Islet of Langerhans (tissue), 1 donor: Measurements from ENCODE around the gene USP17L19.
"Not testable (repeated sequence)": the region's sequence is repeated elsewhere in the genome, so short reads cannot be mapped to it uniquely, and the experiment has no call there.

Experiments
- FAIRE-seq: peaks from one replicate; lab custom pipeline; 2011; peaks lifted over from hg19 to GRCh38; lab: Jason Lieb, UNC

Gene USP17L19, protein sequence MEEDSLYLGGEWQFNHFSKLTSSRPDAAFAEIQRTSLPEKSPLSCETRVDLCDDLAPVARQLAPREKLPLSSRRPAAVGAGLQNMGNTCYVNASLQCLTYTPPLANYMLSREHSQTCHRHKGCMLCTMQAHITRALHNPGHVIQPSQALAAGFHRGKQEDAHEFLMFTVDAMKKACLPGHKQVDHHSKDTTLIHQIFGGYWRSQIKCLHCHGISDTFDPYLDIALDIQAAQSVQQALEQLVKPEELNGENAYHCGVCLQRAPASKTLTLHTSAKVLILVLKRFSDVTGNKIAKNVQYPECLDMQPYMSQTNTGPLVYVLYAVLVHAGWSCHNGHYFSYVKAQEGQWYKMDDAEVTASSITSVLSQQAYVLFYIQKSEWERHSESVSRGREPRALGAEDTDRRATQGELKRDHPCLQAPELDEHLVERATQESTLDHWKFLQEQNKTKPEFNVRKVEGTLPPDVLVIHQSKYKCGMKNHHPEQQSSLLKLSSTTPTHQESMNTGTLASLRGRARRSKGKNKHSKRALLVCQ

DNA sequence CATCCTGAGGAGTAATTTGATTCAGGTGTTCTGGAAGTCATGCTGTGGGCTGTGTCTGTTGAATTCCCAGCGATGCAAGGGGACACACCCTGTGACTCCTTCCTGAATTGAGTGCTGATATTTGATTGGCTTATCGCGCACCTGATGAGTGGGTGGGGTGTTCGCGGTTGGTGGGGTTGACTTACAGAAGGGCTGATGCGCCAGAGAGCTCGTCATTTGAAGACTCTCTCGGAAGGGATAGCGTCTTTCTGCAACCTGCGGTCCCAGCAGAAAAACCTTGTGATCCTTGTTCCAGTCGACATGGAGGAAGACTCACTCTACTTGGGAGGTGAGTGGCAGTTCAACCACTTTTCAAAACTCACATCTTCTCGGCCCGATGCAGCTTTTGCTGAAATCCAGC is at the start of gene USP17L19:
Gene USP17L19 (plus strand): TSS at position 301 of the 400 bp plus-strand sequence. CDS start 0 bp downstream, at position 301.
- FAIRE-seq, result not testable (repeated sequence)

DNA sequence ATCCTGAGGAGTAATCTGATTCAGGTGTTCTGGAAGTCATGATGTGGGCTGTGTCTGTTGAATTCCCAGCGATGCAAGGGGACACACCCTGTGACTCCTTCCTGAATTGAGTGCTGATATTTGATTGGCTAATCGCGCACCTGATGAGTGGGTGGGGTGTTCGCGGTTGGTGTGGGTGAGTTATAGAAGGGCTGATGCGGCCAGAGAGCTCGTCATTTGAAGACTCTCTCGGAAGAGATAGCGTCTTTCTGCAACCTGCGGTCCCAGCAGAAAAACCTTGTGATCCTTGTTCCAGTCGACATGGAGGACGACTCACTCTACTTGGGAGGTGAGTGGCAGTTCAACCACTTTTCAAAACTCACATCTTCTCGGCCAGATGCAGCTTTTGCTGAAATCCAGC is 42.8 kb upstream of the USP17L19 start, which contains the start of gene USP17L10:
Gene USP17L10 (plus strand): TSS at position 301 of the 400 bp plus-strand sequence. CDS start 0 bp downstream, at position 301.
- FAIRE-seq, result not testable (repeated sequence)

DNA sequence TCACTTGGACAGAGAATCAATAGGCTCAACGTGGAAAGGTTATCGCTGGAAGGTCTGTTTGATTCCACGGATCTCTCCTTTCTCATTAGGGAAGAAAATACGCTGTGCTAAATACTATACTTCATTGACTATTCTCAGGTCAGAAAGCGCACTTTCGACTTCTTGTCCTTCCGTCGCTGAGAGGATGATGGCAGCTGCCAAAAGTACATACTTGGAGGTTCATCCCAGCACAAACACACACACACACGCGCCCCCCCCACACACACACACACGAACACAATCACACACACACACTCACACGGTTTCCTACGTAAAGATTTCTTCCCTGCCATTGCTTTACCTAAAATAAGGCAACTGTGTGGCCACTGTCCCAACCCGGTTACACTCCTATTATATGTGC is 38.5 kb upstream of the USP17L19 start:
- FAIRE-seq, result not testable (repeated sequence)

DNA sequence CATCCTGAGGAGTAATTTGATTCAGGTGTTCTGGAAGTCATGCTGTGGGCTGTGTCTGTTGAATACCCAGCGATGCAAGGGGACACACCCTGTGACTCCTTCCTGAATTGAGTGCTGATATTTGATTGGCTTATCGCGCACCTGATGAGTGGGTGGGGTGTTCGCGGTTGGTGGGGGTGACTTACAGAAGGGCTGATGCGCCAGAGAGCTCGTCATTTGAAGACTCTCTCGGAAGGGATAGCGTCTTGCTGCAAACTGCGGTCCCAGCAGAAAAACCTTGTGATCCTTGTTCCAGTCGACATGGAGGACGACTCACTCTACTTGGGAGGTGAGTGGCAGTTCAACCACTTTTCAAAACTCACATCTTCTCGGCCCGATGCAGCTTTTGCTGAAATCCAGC is 38.1 kb upstream of the USP17L19 start, which contains the start of gene USP17L11:
Gene USP17L11 (plus strand): TSS at position 301 of the 400 bp plus-strand sequence. CDS start 0 bp downstream, at position 301.
- FAIRE-seq, result not testable (repeated sequence)

DNA sequence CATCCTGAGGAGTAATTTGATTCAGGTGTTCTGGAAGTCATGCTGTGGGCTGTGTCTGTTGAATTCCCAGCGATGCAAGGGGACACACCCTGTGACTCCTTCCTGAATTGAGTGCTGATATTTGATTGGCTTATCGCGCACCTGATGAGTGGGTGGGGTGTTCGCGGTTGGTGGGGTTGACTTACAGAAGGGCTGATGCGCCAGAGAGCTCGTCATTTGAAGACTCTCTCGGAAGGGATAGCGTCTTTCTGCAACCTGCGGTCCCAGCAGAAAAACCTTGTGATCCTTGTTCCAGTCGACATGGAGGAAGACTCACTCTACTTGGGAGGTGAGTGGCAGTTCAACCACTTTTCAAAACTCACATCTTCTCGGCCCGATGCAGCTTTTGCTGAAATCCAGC is 33.3 kb upstream of the USP17L19 start, which contains the start of gene USP17L12:
Gene USP17L12 (plus strand): TSS at position 301 of the 400 bp plus-strand sequence. CDS start 0 bp downstream, at position 301.
- FAIRE-seq, result not testable (repeated sequence)

DNA sequence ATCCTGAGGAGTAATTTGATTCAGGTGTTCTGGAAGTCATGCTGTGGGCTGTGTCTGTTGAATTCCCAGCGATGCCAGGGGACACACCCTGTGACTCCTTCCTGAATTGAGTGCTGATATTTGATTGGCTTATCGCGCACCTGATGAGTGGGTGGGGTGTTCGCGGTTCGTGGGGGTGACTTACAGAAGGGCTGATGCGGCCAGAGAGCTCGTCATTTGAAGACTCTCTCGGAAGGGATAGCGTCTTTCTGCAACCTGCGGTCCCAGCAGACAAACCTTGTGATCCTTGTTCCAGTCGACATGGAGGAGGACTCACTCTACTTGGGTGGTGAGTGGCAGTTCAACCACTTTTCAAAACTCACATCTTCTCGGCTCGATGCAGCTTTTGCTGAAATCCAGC is 28.6 kb upstream of the USP17L19 start, which contains the start of gene USP17L13:
Gene USP17L13 (plus strand): TSS at position 301 of the 400 bp plus-strand sequence. CDS start 0 bp downstream, at position 301.
- not testable (repeated sequence) for FAIRE-seq

DNA sequence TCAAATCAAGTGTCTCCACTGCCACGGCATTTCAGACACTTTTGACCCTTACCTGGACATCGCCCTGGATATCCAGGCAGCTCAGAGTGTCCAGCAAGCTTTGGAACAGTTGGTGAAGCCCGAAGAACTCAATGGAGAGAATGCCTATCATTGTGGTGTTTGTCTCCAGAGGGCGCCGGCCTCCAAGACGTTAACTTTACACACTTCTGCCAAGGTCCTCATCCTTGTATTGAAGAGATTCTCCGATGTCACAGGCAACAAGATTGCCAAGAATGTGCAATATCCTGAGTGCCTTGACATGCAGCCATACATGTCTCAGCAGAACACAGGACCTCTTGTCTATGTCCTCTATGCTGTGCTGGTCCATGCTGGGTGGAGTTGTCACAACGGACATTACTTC is 22.9 kb upstream of the USP17L19 start:
- FAIRE-seq, result not testable (repeated sequence)

DNA sequence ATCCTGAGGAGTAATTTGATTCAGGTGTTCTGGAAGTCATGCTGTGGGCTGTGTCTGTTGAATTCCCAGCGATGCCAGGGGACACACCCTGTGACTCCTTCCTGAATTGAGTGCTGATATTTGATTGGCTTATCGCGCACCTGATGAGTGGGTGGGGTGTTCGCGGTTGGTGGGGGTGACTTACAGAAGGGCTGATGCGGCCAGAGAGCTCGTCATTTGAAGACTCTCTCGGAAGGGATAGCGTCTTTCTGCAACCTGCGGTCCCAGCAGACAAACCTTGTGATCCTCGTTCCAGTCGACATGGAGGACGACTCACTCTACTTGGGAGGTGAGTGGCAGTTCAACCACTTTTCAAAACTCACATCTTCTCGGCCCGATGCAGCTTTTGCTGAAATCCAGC is 19.1 kb upstream of the USP17L19 start, which contains the start of gene USP17L15:
Gene USP17L15 (plus strand): TSS at position 301 of the 400 bp plus-strand sequence. CDS start 0 bp downstream, at position 301.
- FAIRE-seq, result not testable (repeated sequence)

DNA sequence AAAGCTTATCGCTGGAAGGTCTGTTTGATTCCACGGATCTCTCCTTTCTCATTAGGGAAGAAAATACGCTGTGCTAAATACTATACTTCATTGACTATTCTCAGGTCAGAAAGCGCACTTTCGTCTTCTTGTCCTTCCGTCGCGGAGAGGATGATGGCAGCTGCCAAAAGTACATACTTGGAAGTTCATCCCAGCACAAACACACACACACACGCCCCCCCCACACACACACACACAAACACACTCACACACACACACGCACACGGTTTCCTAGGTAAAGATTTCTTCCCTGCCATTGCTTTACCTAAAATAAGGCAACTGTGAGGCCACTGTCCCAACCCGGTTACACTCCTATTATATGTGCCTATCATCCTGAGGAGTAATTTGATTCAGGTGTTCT is 14.7 kb upstream of the USP17L19 start:
- not testable (repeated sequence) for FAIRE-seq

DNA sequence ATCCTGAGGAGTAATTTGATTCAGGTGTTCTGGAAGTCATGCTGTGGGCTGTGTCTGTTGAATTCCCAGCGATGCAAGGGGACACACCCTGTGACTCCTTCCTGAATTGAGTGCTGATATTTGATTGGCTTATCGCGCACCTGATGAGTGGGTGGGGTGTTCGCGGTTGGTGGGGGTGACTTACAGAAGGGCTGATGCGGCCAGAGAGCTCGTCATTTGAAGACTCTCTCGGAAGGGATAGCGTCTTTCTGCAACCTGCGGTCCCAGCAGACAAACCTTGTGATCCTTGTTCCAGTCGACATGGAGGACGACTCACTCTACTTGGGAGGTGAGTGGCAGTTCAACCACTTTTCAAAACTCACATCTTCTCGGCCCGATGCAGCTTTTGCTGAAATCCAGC is 9.6 kb upstream of the USP17L19 start, which contains the start of gene USP17L17:
Gene USP17L17 (plus strand): TSS at position 301 of the 400 bp plus-strand sequence. CDS start 0 bp downstream, at position 301.
- not testable (repeated sequence) for FAIRE-seq

DNA sequence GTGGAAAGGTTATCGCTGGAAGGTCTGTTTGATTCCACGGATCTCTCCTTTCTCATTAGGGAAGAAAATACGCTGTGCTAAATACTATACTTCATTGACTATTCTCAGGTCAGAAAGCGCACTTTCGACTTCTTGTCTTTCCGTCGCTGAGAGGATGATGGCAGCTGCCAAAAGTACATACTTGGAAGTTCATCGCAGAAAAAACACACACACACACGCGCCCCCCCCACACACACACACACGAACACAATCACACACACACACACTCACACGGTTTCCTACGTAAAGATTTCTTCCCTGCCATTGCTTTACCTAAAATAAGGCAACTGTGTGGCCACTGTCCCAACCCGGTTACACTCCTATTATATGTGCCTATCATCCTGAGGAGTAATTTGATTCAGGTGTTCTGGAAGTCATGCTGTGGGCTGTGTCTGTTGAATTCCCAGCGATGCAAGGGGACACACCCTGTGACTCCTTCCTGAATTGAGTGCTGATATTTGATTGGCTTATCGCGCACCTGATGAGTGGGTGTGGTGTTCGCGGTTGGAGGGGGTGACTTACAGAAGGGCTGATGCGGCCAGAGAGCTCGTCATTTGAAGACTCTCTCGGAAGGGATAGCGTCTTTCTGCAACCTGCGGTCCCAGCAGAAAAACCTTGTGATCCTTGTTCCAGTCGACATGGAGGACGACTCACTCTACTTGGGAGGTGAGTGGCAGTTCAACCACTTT is 5.1 kb upstream of the USP17L19 start, which contains the start of gene USP17L18:
Gene USP17L18 (plus strand): TSS at position 678 of the 728 bp plus-strand sequence. CDS start 0 bp downstream, at position 678.
- not testable (repeated sequence) for FAIRE-seq

DNA sequence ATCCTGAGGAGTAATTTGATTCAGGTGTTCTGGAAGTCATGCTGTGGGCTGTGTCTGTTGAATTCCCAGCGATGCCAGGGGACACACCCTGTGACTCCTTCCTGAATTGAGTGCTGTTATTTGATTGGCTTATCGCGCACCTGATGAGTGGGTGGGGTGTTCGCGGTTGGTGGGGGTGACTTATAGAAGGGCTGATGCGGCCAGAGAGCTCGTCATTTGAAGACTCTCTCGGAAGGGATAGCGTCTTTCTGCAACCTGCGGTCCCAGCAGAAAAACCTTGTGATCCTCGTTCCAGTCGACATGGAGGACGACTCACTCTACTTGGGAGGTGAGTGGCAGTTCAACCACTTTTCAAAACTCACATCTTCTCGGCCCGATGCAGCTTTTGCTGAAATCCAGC is 4.6 kb downstream of the USP17L19 start, which contains the start of gene USP17L20:
Gene USP17L20 (plus strand): TSS at position 301 of the 400 bp plus-strand sequence. CDS start 0 bp downstream, at position 301.
- not testable (repeated sequence) for FAIRE-seq

DNA sequence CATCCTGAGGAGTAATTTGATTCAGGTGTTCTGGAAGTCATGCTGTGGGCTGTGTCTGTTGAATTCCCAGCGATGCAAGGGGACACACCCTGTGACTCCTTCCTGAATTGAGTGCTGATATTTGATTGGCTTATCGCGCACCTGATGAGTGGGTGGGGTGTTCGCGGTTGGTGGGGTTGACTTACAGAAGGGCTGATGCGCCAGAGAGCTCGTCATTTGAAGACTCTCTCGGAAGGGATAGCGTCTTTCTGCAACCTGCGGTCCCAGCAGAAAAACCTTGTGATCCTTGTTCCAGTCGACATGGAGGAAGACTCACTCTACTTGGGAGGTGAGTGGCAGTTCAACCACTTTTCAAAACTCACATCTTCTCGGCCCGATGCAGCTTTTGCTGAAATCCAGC is 9.4 kb downstream of the USP17L19 start, which contains the start of gene USP17L21:
Gene USP17L21 (plus strand): TSS at position 301 of the 400 bp plus-strand sequence. CDS start 0 bp downstream, at position 301.
- FAIRE-seq, result not testable (repeated sequence)

DNA sequence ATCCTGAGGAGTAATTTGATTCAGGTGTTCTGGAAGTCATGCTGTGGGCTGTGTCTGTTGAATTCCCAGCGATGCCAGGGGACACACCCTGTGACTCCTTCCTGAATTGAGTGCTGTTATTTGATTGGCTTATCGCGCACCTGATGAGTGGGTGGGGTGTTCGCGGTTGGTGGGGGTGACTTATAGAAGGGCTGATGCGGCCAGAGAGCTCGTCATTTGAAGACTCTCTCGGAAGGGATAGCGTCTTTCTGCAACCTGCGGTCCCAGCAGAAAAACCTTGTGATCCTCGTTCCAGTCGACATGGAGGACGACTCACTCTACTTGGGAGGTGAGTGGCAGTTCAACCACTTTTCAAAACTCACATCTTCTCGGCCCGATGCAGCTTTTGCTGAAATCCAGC is 14.1 kb downstream of the USP17L19 start, which contains the start of gene USP17L22:
Gene USP17L22 (plus strand): TSS at position 301 of the 400 bp plus-strand sequence. CDS start 0 bp downstream, at position 301.
- not testable (repeated sequence) for FAIRE-seq

DNA sequence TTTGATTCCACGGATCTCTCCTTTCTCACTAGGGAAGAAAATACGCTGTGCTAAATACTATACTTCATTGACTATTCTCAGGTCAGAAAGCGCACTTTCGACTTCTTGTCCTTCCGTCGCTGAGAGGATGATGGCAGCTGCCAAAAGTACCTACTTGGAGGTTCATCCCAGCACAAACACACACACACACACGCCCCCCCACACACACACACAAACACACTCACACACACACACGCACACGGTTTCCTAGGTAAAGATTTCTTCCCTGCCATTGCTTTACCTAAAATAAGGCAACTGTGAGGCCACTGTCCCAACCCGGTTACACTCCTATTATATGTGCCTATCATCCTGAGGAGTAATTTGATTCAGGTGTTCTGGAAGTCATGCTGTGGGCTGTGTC is 18.5 kb downstream of the USP17L19 start:
- FAIRE-seq, result not testable (repeated sequence)
